HG02763 (cell line): ENCODE measurements around the gene SIK3.
"Not testable (repeated sequence)": the region's sequence is repeated elsewhere in the genome, so short reads cannot be mapped to it uniquely, and the experiment has no call there.

ENCODE experiments used
- ATAC-seq: cut with Tn5 transposase; IDR thresholded peaks from one replicate; pipeline ENCODE4 v1.9.1; 2021; ENCODE audit warnings: mild to moderate bottlenecking, moderate library complexity; ENCODE audit not compliant: unreplicated experiment

The SIK3 gene

GRCh38 chr11:117050121-117050520 is 48.1 kb downstream of the SIK3 start:
- not testable (repeated sequence) for ATAC-seq

- ATAC-seq: not testable (repeated sequence)
These were observed 51.6 kb downstream of the SIK3 start for GRCh38 chr11:117046627-117047026.

DNA sequence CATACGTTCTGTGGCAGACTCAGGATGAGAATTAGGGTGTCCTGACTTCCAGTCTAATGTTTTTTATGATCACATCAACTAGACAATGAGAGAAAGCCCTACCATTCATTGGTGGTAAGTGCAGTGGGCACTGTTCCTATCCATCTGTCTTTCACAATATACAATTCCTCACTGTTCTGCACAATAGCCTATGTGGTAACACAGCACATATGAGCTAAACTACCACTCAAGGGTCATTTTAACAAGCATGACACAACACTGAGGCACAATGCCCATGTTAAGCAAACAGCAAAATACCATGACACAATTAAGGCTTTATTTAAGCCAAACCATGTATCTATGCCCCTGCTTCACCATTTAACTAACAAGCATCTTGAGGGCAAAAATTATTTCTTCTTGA is 52.3 kb downstream of the SIK3 start:
- no peak for ATAC-seq

DNA sequence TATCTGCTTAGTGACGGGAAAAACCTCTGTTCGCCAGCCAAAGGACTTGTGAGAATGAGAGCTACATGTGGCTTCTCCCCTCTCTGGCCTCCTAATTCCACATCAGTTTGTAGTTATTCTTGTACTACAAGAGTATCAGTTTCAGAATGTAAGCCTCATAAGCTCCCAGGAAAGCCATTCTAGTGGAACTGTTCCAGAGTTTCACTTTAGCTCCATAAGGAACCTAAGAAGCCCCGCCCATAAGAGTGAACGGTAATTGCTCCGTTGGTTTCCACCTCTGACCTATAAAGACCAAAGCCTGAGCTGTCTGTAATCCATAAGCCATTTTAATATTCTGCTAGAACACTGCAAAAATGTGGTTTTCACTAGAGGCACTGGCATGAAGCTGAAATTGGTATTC is 53.0 kb downstream of the SIK3 start:
- ATAC-seq: no peak

GRCh38 chr11:117044287-117045035 is 53.8 kb downstream of the SIK3 start:
- no peak for ATAC-seq

GRCh38 chr11:117042689-117043088 is 55.5 kb downstream of the SIK3 start:
- ATAC-seq: no peak

DNA sequence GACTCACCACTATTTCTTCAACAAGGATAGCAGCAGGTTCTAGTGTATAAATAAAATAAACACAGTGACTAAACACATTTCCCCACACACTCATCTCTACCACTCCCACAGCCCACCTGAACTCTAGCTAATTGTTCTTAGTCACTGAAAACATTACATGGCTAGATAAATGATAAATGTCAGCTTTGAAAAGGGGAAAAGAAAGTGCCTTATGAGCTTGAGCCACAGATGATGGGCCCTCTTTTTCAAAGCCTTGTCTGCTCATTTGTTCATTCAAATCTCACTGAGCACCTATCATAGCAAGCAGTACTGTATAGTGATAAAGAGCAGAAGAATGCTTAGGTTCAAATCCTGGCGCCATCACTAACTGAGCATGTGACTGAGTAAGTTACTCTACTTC is 58.3 kb downstream of the SIK3 start:
- no peak for ATAC-seq

DNA sequence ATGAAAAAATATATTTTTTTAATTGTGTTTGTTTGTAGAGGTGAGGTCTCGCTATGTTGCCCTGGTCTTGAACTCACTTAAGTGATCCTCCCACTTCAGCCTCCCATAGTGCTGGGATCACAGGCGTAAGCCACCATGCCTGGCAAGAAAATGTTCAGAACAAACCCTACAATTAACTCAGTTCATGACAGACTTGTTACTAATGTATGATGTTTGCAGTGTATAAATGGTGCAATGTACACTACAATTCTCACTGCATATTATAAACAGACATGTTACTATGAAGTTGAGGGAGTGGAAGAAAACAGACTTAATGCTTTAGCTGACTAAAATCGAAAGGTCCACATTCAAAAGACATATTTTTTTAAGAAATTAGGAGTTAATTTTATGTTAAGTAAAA is 59.0 kb downstream of the SIK3 start:
- no peak for ATAC-seq

DNA sequence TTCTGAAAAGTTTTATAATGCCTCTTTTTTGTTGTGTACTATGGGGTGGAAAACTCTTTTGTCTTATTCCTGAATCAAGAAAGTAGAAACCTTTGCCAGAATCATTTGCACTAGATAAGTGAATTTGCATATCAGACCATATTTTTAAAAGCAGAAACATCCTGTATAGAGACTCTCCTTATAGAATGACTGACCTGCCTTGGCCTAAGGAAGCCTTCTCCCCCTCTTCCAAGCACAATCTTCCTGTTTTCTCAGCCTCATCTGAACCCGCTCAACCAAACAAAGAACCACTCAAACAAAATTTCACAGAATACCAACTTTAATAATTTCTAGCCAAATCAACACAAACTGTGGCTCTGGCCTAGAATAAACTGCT is 60.3 kb downstream of the SIK3 start:
- ATAC-seq: no peak

- ATAC-seq: no peak
These were observed 60.8 kb downstream of the SIK3 start for GRCh38 chr11:117037279-117037974.

DNA sequence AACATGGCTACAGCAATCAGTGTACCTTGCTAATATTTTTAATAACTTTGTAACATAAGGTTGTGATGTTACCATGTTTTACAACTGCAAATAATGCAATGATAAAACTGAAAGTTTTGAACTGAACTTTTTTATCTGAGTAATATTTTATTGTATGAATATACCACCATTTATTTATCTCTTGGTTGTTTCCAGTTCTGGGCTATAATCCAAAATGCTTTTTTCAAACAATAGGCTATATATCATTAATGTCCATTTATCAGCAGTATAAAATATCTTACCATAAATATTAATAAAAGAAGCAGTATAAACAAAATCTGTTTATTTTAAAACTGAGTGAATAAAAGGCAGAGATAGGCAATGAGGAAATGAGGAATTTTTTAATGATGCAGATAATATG is 63.3 kb downstream of the SIK3 start:
- no peak for ATAC-seq

GRCh38 chr11:117026593-117027330 is 71.5 kb downstream of the SIK3 start:
- ATAC-seq: no peak

GRCh38 chr11:117023707-117024106 is 74.5 kb downstream of the SIK3 start:
- not testable (repeated sequence) for ATAC-seq

GRCh38 chr11:117023178-117023577 is 75.0 kb downstream of the SIK3 start:
- ATAC-seq: no peak

GRCh38 chr11:117022526-117022925 is 75.7 kb downstream of the SIK3 start:
- no peak for ATAC-seq

GRCh38 chr11:117020869-117021564 is 77.2 kb downstream of the SIK3 start:
- peak; percentile 31 for ATAC-seq

GRCh38 chr11:117020287-117020686 is 77.9 kb downstream of the SIK3 start:
- ATAC-seq: peak; percentile 59

- ATAC-seq: no peak
These were observed 78.4 kb downstream of the SIK3 start for GRCh38 chr11:117019871-117020270.

DNA sequence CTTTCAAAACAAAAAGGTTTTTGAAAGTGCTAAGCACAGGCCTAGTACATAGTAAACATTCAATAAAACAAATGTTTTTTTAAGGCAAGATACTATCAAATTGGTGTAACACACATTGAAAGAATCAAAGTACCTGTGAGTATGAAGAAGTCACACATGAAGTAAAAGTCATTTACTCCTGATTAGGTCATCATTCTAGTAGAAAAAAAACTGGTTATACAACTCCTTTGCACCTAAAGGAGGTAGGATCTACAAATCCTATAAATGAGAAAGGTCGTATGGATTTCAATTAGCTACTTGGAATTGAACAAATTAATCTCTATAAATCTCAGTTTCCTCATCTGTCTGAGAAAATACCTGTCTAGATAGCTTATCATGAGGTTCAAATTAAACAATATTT is 80.8 kb downstream of the SIK3 start:
- no peak for ATAC-seq

GRCh38 chr11:117016747-117017146 is 81.5 kb downstream of the SIK3 start:
- ATAC-seq: no peak

DNA sequence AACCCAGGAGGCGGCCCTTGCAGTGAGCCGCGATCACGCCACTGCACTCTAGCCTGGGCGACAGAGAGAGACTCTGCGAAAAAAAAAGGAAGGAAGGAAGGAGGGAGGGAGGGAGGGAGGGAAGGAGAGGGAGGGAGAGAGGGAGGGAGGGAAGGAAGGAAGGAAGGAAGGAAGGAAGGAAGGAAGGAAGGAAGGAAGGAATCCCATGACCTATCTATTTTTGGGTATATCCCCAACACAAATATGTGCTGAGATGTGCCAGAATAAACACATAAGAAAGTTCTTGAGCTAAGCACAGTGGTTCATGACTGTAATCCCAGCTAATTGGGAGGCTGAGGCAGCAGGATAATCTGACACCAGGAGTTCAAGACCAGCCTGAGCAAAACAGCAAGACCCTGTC is 82.0 kb downstream of the SIK3 start:
- no peak for ATAC-seq
